CD4-positive, alpha-beta T cell treated with Interleukin-17A for 4 hours (primary cell): ENCODE results near the gene PCDHGA3.
"Not testable (repeated sequence)": the region's sequence is repeated elsewhere in the genome, so short reads cannot be mapped to it uniquely, and the experiment has no call there.

ENCODE experiments used
- DNase-seq: peaks from one replicate; pipeline ENCODE4 v3.0.0-alpha.2; 2020; ENCODE audit warnings: mixed read lengths

PCDHGA3 gene

DNA sequence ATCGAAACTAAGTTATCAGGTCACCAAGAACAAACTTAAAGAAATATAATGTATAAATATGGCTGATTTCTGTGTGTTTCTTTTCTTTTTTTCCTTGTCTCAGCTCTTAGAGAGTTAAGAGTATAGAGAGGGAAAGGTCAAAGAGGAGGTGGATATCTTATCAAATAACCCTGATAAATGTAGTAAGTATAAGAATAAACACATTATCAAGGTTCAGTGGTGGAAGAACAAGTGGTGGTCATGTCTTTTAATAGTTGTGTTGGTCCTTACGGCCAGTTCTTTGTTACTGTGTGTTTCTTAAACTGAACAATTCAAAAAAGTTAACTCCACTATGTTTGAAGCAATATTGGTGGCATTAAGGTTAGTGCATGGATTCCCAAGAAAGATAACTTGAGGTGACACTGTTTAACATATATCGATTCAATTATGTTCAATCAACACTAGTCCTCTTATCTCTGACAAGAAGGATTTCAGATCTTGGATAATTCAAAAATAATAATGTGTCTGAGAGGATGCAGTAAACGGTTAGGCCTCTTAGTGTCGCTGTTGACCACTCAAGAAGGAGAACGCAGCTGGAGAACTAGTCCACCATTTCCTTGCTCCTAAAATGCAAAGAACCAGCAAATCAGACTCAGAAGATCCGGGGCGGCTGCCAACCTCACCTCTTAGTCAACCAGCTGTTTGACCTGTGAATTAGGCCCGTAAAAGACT is at the start of gene PCDHGA3:
TSS of gene PCDHGA3 (plus strand) at position 588 of the 711 bp plus-strand sequence. CDS start 205 bp downstream, outside the sequence.
- no peak for DNase-seq

DNA sequence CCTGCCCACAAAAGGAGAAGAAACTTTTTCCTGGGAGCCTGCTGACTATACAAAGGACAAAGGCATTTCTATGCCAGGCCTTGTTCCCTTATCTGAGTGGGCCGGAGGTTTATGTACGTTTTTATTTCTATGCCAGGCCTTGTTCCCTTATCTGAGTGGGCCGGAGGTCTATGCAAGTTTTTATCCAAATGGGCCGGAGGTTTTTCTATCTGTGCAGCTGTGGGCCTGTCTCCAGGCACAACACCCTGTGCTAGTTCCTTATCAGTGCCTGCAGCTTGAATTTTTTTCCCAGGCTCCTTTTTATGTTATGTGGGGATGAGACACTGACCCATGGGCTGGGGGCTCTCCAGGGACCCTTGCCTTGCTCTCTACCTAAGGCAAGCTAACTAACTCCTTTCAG is 45.3 kb upstream of the PCDHGA3 start:
- no peak for DNase-seq

DNA sequence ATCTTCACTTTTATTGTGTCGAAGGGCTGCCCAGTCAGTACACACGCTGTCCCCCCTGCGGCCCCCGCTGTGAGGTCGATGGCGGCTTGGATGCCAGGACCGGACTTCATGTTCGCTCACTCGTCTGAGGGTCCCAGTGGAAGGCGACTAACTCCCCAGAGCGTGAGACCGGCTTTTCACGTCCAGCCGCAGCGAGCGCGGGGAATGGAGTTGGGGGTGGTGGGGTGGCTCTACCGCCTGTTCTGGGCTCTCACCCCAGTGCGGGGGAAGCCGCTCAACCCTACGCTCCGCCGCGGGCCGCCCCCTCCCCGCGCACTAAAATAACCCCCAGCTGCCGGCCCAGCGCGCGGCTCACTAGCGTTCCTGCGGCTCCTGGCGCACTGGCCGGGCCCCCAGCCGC is 39.9 kb upstream of the PCDHGA3 start, which contains the start of gene SLC25A2:
TSS of gene SLC25A2 (minus strand) at position 294 of the 400 bp plus-strand sequence. CDS start at position 110, 184 bp downstream.
- DNase-seq: no peak

DNA sequence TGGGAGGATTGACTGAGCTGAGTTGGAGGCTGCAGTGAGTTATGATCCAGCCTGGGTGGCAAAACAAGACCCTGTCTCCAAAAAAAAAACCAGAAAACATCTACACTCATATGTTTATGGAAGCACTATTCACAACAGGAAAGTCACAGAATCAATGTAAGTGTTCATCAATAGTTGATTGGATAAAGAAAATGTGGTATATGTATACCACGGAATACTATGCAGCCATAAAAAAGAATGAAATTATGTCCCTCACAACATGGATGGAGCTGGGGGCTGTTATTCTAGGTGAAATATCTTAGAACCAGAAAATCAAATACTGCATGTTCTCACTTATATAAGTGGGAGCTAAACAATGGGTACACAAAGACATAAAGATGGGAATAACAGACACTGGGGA is 37.0 kb upstream of the PCDHGA3 start:
- no peak for DNase-seq

DNA sequence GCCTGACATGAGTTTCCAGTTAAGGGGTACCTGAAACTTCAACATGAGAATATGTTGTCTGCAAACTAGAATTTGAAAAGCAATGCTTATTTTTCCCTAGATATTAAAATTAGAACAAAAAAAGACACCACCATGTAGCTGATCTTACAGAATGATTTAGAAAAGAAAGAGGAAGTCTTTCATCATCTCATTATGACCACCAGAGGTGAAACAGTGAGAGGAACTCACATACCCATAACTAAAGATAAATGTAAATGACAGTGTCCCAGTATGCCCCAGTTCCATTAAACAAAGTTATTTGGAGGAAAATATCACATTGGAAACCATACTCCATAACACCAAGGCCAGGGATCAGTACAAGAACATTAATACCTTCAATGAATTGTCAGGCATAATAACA is 29.9 kb upstream of the PCDHGA3 start:
- no peak for DNase-seq

DNA sequence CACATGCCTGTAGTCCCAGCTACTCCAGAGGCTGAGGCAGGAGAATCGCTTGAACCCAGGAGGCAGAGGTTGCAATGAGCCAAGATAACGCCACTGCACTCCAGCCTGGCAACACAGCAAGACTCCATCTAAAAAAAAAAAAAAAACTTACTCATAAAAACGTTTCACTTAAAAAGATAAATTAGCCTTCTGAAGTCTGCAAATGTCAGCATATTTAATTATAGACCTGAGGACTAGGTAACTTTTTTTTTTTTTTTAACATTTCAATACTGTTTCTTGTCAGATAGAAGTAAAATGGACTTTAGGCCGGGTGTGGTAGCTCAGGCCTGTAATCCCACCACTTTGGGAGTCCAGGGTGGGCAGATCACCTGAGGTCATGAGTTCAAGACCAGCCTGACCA is 26.7 kb upstream of the PCDHGA3 start:
- DNase-seq: not testable (repeated sequence)

DNA sequence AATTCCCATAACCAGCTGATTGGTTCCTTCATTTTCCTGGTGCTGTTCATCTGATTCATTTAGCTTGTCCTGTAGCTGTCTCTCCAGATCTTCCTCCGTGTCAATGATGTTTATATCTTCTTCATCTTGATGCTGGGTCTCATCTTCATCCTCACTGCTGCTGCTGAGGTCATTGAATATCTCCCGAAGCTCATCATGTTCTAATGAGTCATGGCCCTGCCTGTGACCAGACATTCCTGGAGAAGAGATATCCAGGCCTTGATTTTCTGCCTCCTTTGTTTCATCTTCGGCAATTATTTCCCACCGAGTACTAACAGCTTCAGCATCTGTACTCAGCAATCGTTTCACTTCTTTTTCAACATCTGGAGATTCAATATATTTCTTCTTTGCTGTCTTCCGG is 24.4 kb upstream of the PCDHGA3 start:
- no peak for DNase-seq

DNA sequence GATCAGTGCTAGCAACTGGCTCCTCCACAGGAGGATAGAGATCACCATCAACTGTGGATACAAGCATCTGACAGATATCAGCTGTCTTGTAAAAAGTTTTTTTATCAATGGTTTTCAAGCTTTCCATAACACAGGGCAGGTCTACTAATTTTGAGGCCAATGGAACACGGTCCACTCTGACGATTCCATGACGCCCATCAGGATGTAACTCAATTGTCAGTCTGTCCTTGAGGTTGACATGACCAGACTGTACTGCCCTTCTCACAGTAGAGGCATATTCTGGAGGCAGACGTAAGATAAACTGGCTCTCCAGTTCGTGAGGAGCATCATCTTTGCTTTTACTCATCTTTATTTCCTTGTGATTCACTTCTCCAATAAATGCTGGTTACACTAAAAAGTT is 23.9 kb upstream of the PCDHGA3 start:
- DNase-seq: no peak

DNA sequence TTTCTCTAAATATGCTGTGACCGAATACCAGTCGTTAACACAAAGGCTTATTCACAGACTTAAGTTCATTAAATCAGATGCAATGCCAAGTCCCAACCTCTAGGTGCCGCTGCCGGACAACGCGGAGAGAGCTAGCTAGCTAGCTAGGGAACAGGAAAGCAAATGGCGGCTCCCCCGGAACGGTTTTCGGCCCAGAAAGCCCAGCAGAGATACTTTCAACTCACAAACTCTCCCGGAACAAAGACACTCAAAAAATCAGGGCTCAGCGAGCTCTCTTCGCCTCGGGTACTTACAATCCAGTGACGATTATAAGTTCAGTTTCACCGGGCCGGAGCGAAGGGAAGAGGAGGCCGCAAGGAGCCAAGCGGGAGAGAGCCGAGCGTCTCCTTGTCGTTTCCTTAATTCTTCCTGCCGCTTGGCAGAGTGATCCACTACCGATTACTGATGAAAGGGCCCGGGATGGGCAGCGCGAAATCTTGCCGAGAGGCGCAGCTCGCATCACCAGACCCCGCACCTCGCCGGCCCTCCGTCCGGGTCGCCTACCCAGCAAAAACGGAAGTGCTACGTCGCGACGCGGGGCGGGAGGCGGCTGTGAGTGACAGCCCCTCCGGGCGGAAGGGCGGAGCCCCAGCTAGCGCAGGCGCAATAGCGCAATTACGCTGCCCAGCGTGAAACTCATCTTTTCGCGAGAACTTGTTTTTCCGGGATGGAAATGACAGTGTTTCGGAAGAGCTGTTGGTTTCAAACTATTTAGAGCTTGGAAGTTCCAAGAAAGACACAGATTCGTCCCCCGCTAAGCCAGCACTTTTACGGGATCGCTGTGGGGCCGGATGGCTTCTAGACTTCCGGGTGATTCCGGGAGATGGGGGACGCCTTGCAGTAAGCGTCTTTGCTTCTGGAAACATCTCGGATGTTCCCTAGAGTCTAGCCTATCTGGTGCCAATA is 23.1 kb upstream of the PCDHGA3 start, which contains the start of gene TAF7:
TSS of gene TAF7 (minus strand) at position 560 of the 945 bp plus-strand sequence. CDS start 740 bp downstream, outside the sequence.
- peak; percentile 95 for DNase-seq

DNA sequence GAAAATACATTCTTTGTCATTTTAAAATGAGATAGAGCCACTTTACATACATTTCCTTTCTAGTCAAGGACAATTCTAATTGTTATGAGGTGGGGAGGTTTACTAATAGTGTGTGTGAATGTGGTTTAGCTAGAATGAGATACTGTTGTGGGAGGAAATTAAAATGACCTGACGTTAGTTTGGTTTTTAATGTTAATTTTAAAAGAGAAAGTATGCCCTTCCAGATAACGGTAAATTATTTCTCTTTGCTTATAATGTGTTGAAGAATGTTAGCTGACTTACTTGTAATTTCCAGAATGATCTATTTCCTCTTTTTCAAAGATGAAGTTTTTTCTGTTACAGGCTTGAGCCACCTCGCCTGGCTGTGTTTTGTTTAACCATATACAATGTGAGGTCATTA is 21.4 kb upstream of the PCDHGA3 start:
- DNase-seq: no peak

DNA sequence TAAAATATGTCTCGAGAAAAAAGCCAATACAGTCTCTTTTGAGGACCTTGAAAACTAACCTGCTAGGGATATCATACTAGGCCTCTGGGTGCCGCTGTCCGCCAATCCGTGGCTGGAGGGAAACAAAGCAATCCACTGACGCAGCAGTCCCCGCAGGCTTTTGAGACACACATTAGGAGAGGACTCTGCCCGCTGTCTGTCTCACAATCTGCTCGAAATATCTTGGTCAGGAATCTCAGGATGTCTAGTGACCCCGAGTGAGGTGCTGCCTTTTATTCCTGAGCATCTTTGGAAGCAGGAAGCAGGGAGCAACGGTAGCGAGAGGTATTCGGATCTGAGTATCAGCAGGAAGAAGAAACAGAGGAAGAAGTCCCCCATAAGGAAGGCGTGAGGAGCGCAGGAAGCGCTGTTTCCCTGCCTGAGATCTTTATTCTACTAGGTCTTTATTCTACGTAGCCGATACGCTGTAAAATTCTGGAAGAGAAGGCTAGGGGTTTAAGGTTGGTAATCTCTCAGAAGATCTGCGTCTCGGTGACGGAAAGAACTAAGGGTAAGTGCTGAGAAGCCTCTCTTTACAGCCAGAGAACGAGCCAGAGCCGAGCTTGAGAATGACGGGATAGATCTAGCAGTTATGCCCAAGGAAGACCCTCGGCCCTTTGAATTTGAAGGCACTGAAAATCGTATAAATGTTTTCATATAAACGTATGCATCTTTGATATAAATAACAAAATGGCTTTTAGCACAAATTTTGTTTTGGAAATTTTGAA is 17.4 kb upstream of the PCDHGA3 start:
- peak; percentile 76 for DNase-seq

DNA sequence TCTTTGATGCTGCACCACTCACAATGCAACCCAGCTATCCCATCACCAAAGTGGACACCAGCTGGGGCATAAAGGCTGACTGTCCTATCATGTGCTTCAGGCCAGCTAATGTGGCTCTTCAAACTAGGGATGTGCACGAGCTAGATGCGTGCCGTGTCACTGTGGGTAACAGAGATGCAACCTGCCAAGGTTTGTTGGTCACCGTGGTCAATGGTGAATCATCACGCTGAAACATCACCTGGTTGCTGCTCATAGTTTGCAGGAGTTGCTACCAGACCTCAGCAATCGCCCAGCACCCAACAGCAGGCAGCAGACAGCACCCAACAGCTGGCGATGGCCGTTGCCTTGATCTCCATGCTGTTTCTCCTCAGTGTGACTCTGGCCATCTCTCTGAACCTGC is 15.4 kb upstream of the PCDHGA3 start:
- DNase-seq: no peak

DNA sequence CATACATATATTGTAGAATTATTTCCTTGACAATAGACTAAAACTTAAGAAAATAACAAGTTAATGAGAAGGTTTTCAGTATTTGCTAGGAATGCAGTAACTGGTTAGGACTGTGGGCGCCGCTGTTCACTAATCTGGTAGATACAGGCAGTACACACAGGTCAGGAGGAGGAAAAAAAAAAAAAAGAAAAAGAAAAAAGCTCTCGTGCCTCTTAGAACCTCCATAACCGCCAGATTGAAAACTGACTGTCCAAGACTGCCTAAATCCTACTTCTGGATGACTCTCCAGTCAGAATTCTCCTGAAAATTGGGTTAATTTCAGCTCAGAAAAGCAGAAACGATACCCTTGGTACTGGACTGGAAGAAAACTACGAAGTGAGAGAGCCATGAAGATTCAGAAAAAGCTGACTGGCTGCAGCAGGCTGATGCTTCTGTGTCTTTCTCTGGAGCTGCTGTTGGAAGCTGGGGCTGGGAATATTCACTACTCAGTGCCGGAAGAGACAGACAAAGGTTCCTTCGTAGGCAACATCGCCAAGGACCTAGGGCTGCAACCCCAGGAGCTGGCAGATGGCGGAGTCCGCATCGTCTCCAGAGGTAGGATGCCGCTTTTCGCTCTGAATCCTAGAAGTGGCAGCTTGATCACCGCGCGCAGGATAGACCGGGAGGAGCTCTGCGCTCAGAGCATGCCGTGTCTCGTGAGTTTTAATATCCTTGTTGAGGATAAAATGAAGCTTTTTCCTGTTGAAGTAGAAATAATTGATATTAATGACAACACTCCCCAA is 13.1 kb upstream of the PCDHGA3 start, which contains the start of gene PCDHGA1:
TSS of gene PCDHGA1 (plus strand) at position 216 of the 782 bp plus-strand sequence.
- peak; percentile 41 for DNase-seq

DNA sequence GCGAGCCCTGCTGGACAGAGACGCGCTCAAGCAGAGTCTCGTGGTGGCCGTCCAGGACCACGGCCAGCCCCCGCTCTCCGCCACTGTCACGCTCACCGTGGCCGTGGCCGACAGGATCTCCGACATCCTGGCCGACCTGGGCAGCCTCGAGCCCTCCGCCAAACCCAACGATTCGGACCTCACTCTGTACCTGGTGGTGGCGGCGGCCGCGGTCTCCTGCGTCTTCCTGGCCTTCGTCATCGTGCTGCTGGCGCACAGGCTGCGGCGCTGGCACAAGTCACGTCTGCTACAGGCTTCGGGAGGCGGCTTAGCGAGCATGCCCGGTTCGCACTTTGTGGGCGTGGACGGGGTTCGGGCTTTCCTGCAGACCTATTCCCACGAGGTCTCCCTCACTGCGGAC is 11.1 kb upstream of the PCDHGA3 start:
- DNase-seq: not testable (repeated sequence)

DNA sequence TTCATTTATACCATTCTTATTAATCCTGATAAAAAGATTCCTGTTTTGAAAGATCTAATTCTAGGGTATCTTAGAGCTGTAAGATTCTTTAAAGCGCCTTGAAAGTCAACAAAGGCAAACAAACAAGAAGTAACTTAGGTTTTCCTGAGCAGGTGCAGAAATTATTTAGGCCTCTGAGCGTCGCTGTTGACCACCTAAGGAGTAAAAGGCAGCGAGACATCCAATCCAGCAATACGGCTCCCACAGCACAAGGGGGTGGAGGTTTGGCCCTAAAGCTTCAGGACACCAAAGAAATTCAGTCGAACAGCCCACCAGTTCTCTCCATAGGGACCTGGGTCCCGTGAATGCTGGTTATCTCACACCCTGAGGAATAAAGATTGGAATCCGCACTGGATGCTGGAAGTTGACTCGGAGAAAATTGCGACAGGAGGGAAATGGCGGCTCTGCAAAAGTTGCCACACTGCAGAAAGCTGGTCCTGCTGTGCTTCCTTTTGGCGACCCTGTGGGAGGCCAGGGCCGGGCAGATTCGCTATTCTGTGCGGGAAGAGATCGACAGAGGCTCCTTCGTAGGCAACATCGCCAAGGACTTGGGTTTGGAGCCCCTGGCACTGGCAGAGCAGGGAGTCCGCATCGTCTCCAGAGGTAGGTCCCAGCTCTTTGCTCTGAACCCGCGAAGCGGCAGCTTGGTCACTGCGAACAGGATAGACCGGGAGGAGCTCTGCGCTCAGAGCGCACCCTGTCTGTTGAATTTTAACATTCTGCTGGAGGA is 4.9 kb upstream of the PCDHGA3 start, which contains the start of gene PCDHGA2:
TSS of gene PCDHGA2 (plus strand) at position 223 of the 769 bp plus-strand sequence.
- DNase-seq: no peak

DNA sequence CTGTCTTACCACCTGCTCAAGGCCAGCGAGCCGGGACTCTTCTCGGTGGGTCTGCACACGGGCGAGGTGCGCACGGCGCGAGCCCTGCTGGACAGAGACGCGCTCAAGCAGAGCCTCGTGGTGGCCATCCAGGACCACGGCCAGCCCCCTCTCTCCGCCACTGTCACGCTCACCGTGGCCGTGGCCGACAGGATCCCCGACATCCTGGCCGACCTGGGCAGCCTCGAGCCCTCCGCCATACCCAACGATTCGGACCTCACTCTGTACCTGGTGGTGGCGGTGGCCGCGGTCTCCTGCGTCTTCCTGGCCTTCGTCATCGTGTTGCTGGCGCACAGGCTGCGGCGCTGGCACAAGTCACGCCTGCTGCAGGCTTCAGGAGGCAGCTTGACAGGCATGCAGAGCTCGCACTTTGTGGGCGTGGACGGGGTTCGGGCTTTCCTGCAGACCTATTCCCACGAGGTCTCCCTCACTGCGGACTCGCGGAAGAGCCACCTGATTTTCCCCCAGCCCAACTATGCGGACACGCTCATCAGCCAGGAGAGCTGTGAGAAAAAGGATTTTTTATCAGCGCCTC is 2.8 kb upstream of the PCDHGA3 start:
- DNase-seq: not testable (repeated sequence)

DNA sequence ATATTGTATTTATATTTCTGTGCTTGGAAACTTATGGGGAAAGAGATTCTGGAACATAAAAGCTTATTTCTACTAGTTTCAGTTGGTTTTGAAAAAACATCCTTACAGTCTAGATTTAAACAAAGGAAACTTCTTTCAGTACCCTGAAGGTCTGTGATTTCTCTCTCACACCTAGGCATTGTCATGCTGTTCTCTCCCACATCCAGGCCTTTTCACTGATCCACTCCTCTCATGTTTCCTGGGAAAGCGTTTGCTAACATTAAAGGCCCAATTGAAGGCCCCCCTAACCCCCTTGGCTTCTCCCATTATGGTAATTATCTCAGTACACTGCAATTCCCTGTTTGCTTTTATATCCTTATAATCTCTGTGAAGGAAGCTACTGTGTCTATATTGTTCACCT is 856 bp upstream of the PCDHGA3 start:
- DNase-seq: no peak

DNA sequence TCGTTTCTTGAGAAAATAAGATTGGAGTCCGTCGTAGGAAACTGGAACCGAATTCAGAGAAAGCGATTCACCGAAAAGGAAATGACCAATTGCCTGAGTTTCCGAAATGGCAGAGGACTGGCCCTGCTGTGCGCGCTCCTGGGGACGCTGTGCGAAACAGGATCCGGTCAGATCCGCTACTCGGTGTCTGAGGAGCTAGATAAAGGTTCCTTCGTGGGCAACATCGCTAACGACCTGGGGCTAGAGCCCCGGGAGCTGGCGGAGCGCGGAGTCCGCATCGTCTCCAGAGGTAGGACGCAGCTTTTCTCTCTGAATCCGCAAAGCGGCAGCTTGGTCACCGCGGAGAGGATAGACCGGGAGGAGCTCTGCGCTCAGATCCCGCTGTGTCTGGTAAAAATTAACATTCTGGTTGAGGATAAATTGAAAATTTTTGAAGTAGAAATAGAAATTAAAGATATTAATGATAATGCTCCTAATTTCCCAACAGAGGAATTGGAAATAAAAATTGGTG is 379 bp downstream of the PCDHGA3 start:
- no peak for DNase-seq

DNA sequence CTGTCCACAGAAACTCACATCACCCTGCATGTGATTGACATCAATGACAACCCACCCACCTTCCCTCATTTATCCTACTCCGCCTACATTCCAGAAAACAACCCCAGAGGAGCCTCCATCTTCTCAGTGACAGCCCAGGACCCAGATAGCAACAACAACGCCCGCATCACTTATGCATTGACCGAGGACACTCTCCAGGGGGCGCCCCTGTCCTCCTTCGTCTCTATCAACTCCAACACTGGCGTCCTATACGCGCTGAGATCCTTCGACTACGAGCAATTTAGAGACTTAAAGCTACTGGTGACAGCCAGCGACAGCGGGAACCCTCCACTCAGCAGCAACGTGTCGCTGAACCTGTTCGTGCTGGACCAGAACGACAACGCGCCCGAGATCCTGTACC is 1.7 kb downstream of the PCDHGA3 start:
- no peak for DNase-seq

DNA sequence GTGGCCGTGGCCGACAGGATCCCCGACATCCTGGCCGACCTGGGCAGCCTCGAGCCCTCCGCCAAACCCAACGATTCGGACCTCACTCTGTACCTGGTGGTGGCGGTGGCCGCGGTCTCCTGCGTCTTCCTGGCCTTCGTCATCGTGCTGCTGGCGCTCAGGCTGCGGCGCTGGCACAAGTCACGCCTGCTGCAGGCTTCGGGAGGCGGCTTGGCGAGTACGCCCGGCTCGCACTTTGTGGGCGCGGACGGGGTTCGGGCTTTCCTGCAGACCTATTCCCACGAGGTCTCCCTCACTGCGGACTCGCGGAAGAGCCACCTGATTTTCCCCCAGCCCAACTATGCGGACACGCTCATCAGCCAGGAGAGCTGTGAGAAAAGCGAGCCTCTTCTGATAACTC is 2.4 kb downstream of the PCDHGA3 start:
- DNase-seq: not testable (repeated sequence)
